ENCODE data around the gene FOXI1. TPM values are rescaled to one million over a fixed set of nuclear protein-coding genes. Genes with fewer than 3 reads are reported as not detected.

The FOXI1 gene
- total and polyA plus RNA-seq, 2 of the 13 experiments (the other 11 are each of a cell fraction or from before 2014, with no cell fraction given) = not detected

- no peaks in the 10 kb centered on the region for H3K36me3 ChIP-seq (replicated peaks in 1 of 2; ENCODE audit: control insufficient read depth in 1 of 2, insufficient read depth in 2 of 2, low read length in 2 of 2)
- DNase-seq (ENCODE audit: low spot score) (no peak), FAIRE-seq (no peak), ATAC-seq (no peak)
- no peaks in the 10 kb centered on the region for H3K9me3 ChIP-seq (ENCODE audit: low read length)
- no TSS peak for BruUV-seq (replicated peaks)
- TF ChIP-seq ZNF34 (CRISPR knock-in tag; IDR thresholded peaks at IDR 0.05; ENCODE audit: borderline replicate concordance) = no peak
- no peak for TF ChIP-seq PHF5A (CRISPR knock-in tag; IDR thresholded peaks at IDR 0.05; ENCODE audit: low read depth, unreplicated experiment)
- TF ChIP-seq MIER2 (CRISPR knock-in tag; IDR thresholded peaks at IDR 0.05) = no peak
- TF ChIP-seq ZNF232 (CRISPR knock-in tag; IDR thresholded peaks at IDR 0.05; ENCODE audit: borderline replicate concordance) = no peak
- no peak for TF ChIP-seq CBX2 (IDR thresholded peaks at IDR 0.05; ENCODE audit: low read depth, low read length)
- TF ChIP-seq CBX2 (CRISPR knock-in tag; IDR thresholded peaks at IDR 0.05; ENCODE audit: low read depth) = no peak
- TF ChIP-seq FUBP1 (CRISPR knock-in tag; IDR thresholded peaks at IDR 0.05; ENCODE audit: borderline replicate concordance) = no peak
- TF ChIP-seq TFDP1 (CRISPR knock-in tag; IDR thresholded peaks at IDR 0.05; ENCODE audit: borderline replicate concordance) = no peak
- no peak for TF ChIP-seq ZNF878 (CRISPR knock-in tag; IDR thresholded peaks at IDR 0.05)
- TF ChIP-seq POGK (CRISPR knock-in tag; conservative IDR thresholded peaks at IDR 0.05) = no peak
- no peak for TF ChIP-seq ZFY (CRISPR knock-in tag; IDR thresholded peaks at IDR 0.05)
- no peak for TF ChIP-seq ELF1 (CRISPR knock-in tag; IDR thresholded peaks at IDR 0.05)
- no peak for TF ChIP-seq ZBTB7A (CRISPR knock-in tag; IDR thresholded peaks at IDR 0.05)
- TF ChIP-seq ZNF709 (CRISPR knock-in tag; IDR thresholded peaks at IDR 0.05) = no peak
- WGBS (ENCODE audit: low lambda C conversion rate) = 4% methylated on average over 8 of the region's 14 CpGs
- H3K27me3 ChIP-seq (ENCODE audit: control insufficient read depth in 1 of 2, insufficient read depth in 2 of 2, low read length in 2 of 2) = no peaks in the 10 kb centered on the region
- H3K9ac ChIP-seq (ENCODE audit: insufficient read depth, low read depth, low read length) = no peak overlapping the region
- in situ Hi-C loops (cut with HindIII; ENCODE audit: extremely low pct_ligation_motif_present, low pct_unique_long_range_greater_than_20kb) = no loop called here
- no peaks in the 10 kb centered on the region for H4K20me1 ChIP-seq (ENCODE audit: insufficient read depth, low read length)
- intact Hi-C loops (cut with micrococcal nuclease; ENCODE audit: unreplicated experiment) = no loop called here
- H3K79me2 ChIP-seq (ENCODE audit: insufficient read depth, low read length) = no peaks in the 10 kb centered on the region
- no peak overlapping the region for H2AFZ ChIP-seq (ENCODE audit: low read length)
- H3K4me1 ChIP-seq (ENCODE audit: insufficient read depth, low read length) = no peaks in the 10 kb centered on the region
- ChIA-PET POLR2A (no interaction called here), CTCF (ENCODE audit: low intra/inter-chr PET ratio, low total read pairs) (no interaction called here)
- H3K4me2 ChIP-seq (ENCODE audit: low read depth, low read length) = no peak overlapping the region
- H3K4me3 ChIP-seq (replicated peaks in 1 of 3; ENCODE audit: insufficient read depth in 1 of 3, low read depth in 2 of 3, low read length in 3 of 3) = no peak overlapping the region
- H3K27ac ChIP-seq (ENCODE audit: extremely low read length, insufficient read depth, low read length) = no peak overlapping the region
Measured at GRCh38 chr5:170141636-170142035, 35.9 kb downstream of the FOXI1 start.

All from HepG2 (cell line).